PC-3 (cell line): ENCODE results near the gene NCS1. TPM values are rescaled to one million over a fixed set of nuclear protein-coding genes. Genes with fewer than 3 reads are reported as not detected.

Experiments
- ATAC-seq: fragments of 200-7000 bp; cut with Tn5 transposase; 2 replicates; pipeline ENCODE4 v1.9.1; 2020; ENCODE audit warnings: mild to moderate bottlenecking, moderate library complexity
- BruUV-seq: library from RNA; stranded (reverse); fragments of 400-500 nt; replicated peaks from 2 replicates; lab custom pipeline; 2021; lab: Mats Ljungman, UMichigan
- CTCF ChIA-PET: fragments of 300-600 bp; sonication (Branson Sonifier 250); formaldehyde crosslinking; loops from one replicate; lab custom pipeline; 2022; ENCODE audit warnings: antibody characterized with exemption; lab: Charles Lee
- POLR2A ChIA-PET: fragments of 300-600 bp; sonication (Branson Sonifier 250); formaldehyde crosslinking; loops from one replicate; lab custom pipeline; 2022; ENCODE audit warnings: antibody characterized with exemption; ENCODE audit not compliant: unreplicated experiment; lab: Charles Lee
- DNase-seq: peaks from one replicate; pipeline ENCODE4 v3.0.0-alpha.2; 2015
- H2AFZ ChIP-seq: fragments of 300-600 bp; sonication (generic); 2 replicates; pipeline ENCODE4 v1.6.0; 2016; ENCODE audit warnings: antibody characterized with exemption, low read length
- H3F3A ChIP-seq: fragments of 300-600 bp; sonication (generic); one replicate; pipeline ENCODE4 v1.6.0; 2017; ENCODE audit warnings: antibody characterized with exemption, low read length, control low read depth, mild to moderate bottlenecking; ENCODE audit not compliant: unreplicated experiment
- H3K27ac ChIP-seq: fragments of 300-600 bp; sonication (generic); 2 replicates; pipeline ENCODE4 v1.5.1; 2016; ENCODE audit warnings: mild to moderate bottlenecking, low read length
- H3K27me3 ChIP-seq: fragments of 300-600 bp; sonication (generic); 2 replicates; pipeline ENCODE4 v1.6.1; 2016; ENCODE audit warnings: low read length, mixed read lengths
- H3K36me3 ChIP-seq: fragments of 300-600 bp; sonication (generic); 2 replicates; pipeline ENCODE4 v1.6.1; 2016; ENCODE audit warnings: low read depth, mixed run types, low read length, mixed read lengths
- H3K4me1 ChIP-seq: fragments of 300-600 bp; sonication (generic); 2 replicates; pipeline ENCODE4 v1.5.1; 2016; ENCODE audit warnings: low read length; ENCODE audit not compliant: insufficient read depth
- H3K4me2 ChIP-seq: fragments of 300-600 bp; sonication (generic); 2 replicates; pipeline ENCODE4 v1.6.0; 2016; ENCODE audit warnings: low read length
- H3K4me3 ChIP-seq: fragments of 300-600 bp; sonication (generic); 2 replicates; pipeline ENCODE4 v1.5.1; 2016; ENCODE audit warnings: mild to moderate bottlenecking, low read length, mixed read lengths
- H3K79me2 ChIP-seq: fragments of 300-600 bp; sonication (generic); 2 replicates; pipeline ENCODE4 v1.6.1; 2017; ENCODE audit warnings: low read length, mixed read lengths
- H3K9ac ChIP-seq: fragments of 300-600 bp; sonication (generic); 2 replicates; pipeline ENCODE4 v1.6.0; 2016; ENCODE audit warnings: mild to moderate bottlenecking, low read length
- H3K9me2 ChIP-seq: fragments of 300-600 bp; sonication (generic); replicated peaks from 2 replicates; pipeline ENCODE4 v1.6.1; 2016; ENCODE audit warnings: mixed run types, low read length, mixed read lengths
- H3K9me3 ChIP-seq: fragments of 300-600 bp; sonication (generic); 2 replicates; pipeline ENCODE4 v1.6.1; 2016; ENCODE audit warnings: low read length, mixed read lengths
- H4K20me1 ChIP-seq: fragments of 300-600 bp; sonication (generic); 2 replicates; pipeline ENCODE4 v1.6.1; 2016; ENCODE audit warnings: low read length, mixed read lengths
- EZH2 ChIP-seq: fragments of 300-600 bp; sonication (generic); IDR thresholded peaks from one replicate; pipeline ENCODE4 v1.6.1; 2017; ENCODE audit warnings: antibody characterized with exemption, mild to moderate bottlenecking, low read length; ENCODE audit not compliant: unreplicated experiment
- EZH2phosphoT487 ChIP-seq: fragments of 300-600 bp; sonication (generic); IDR thresholded peaks from 2 replicates; pipeline ENCODE4 v1.6.1; 2018; ENCODE audit warnings: mild to moderate bottlenecking, antibody characterized with exemption, low read length, borderline replicate concordance
- intact Hi-C: fragments of 100-400 bp; cut with micrococcal nuclease; formaldehyde crosslinking; loops from 2 replicates; pipeline ENCODE4 v1.9.0; 2023
- total RNA-seq: library from RNA; depleted of rRNA; stranded (reverse); fragments of >200 nt; gene quantifications from 2 replicates; pipeline ENCODE4 v1.2.3, GENCODE V29; 2014
- TF ChIP-seq, protein P1 (sequence below): fragments of 300-600 bp; sonication (generic); conservative IDR thresholded peaks from 2 replicates; pipeline ENCODE4 v1.5.1; 2017; ENCODE audit warnings: antibody characterized with exemption, low read depth, mild to moderate bottlenecking, low read length

The NCS1 gene
- total RNA-seq, 1 experiment from 2014 or later = 14.0 TPM

DNA sequence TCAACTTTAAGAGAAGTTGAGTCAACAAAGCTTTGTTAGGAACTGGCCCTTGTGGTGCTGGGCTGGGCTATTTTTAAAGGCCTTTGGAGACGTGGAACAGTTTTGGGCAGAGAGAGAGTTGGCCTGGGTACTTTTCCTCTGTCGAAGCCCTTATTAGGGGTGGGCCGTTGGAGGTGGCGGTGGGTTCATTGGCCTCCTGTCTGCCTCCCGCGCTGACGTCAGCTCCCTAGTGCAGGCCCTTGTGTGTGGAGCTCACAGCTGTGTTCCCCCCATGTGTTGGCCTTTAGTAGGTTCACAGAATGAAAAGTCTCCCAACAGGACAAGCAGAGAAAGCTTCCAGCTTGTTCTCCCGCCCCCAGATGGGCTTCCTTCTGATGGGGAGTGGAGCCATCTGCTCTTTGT is 2.7 kb downstream of the NCS1 start:
- POLR2A ChIA-PET = interaction anchor here (0.6 kb wide), 1 partner anchor 1899 kb away, joined by 6 read pairs; the partner anchor contains the start of genes GOLGA2 and SWI5

DNA sequence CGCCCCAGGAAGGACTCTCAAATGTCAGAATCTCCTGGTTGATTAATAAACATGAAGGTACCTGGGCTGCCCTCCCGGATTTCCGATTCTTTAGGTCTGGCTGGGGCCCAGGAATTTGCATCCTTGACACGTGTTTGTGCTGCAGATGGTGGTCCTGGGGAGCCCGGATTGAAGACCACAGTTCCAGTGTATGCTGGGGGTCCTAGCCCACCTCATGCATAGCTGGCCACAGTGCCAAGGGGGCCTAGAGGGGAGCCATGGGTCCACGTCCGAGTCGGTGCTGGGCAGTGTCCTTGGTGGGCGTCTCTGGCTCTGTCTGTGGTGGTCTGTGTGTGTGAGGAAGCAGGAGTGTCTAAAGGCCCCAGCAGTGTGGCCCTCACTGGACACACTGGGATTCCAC is 3.2 kb downstream of the NCS1 start:
- DNase-seq = no peak
- no TSS peak for BruUV-seq
- no peaks in the 10 kb centered on the region for H3F3A ChIP-seq
- H3K9me2 ChIP-seq = no peaks in the 10 kb centered on the region
- no peak overlapping the region for H3K27ac ChIP-seq
- 0 out of 2 replicates have a peak, but pooled peaks cover 4% of the 10 kb centered on the region for H3K4me1 ChIP-seq
- peaks cover 54% of the 10 kb centered on the region for H3K79me2 ChIP-seq
- H3K4me2 ChIP-seq = no peak overlapping the region
- intact Hi-C loops = no loop called here
- H2AFZ ChIP-seq = no peak overlapping the region
- H3K4me3 ChIP-seq = no peak overlapping the region
- TF ChIP-seq EZH2 (no peak), EZH2phosphoT487 (no peak)
- TF ChIP-seq, protein P1, sequence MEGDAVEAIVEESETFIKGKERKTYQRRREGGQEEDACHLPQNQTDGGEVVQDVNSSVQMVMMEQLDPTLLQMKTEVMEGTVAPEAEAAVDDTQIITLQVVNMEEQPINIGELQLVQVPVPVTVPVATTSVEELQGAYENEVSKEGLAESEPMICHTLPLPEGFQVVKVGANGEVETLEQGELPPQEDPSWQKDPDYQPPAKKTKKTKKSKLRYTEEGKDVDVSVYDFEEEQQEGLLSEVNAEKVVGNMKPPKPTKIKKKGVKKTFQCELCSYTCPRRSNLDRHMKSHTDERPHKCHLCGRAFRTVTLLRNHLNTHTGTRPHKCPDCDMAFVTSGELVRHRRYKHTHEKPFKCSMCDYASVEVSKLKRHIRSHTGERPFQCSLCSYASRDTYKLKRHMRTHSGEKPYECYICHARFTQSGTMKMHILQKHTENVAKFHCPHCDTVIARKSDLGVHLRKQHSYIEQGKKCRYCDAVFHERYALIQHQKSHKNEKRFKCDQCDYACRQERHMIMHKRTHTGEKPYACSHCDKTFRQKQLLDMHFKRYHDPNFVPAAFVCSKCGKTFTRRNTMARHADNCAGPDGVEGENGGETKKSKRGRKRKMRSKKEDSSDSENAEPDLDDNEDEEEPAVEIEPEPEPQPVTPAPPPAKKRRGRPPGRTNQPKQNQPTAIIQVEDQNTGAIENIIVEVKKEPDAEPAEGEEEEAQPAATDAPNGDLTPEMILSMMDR = no peak
- ChIA-PET CTCF (no interaction called here), POLR2A (no interaction called here)
- peaks cover 7% of the 10 kb centered on the region; the same call in 1 of the 2 replicates for H4K20me1 ChIP-seq
- H3K9ac ChIP-seq = no peak overlapping the region
- no peaks in the 10 kb centered on the region for H3K27me3 ChIP-seq
- ATAC-seq = no peak
- no peaks in the 10 kb centered on the region for H3K36me3 ChIP-seq
- no peaks in the 10 kb centered on the region for H3K9me3 ChIP-seq

More for the DNA sequence above, 2.7 kb downstream of the NCS1 start:
- DNase-seq = no peak
- Histone ChIP-seq H2AFZ (no peak overlapping the region), H3K4me1 (0 out of 2 replicates have a peak, but pooled peaks cover 4% of the 10 kb centered on the region), H3K9me3 (no peaks in the 10 kb centered on the region), H3K79me2 (peaks cover 50% of the 10 kb centered on the region), H3K27ac (no peak overlapping the region), H3K27me3 (no peaks in the 10 kb centered on the region), H3F3A (no peaks in the 10 kb centered on the region), H3K36me3 (no peaks in the 10 kb centered on the region), H3K9me2 (no peaks in the 10 kb centered on the region), H3K4me3 (no peak overlapping the region), H4K20me1 (peaks cover 7% of the 10 kb centered on the region; the same call in 1 of the 2 replicates), H3K4me2 (no peak overlapping the region), H3K9ac (no peak overlapping the region)
- no TSS peak for BruUV-seq
- intact Hi-C loops = no loop called here
- CTCF ChIA-PET = no interaction called here
- TF ChIP-seq EZH2phosphoT487 (no peak), EZH2 (no peak)
- TF ChIP-seq, protein P1 = no peak
- ATAC-seq = no peak

- Histone ChIP-seq H3K9me2 (no peaks in the 10 kb centered on the region), H3K4me3 (no peak overlapping the region), H3K27me3 (no peaks in the 10 kb centered on the region), H3K4me2 (no peak overlapping the region), H3K9me3 (no peaks in the 10 kb centered on the region), H3F3A (no peaks in the 10 kb centered on the region), H3K27ac (no peak overlapping the region), H4K20me1 (peaks cover 7% of the 10 kb centered on the region; the same call in 1 of the 2 replicates), H3K36me3 (no peaks in the 10 kb centered on the region), H3K79me2 (peaks cover 66% of the 10 kb centered on the region), H3K9ac (no peak overlapping the region), H2AFZ (no peak overlapping the region), H3K4me1 (0 out of 2 replicates have a peak, but pooled peaks cover 4% of the 10 kb centered on the region)
- CTCF ChIA-PET = no interaction called here
- intact Hi-C loops = no loop called here
- POLR2A ChIA-PET = no interaction called here
- no TSS peak for BruUV-seq
- ATAC-seq (no peak), DNase-seq (no peak)
- TF ChIP-seq EZH2phosphoT487 = no peak
- TF ChIP-seq, protein P1 = no peak
- TF ChIP-seq EZH2 = no peak
Measured at GRCh38 chr9:130176760-130177159, 4.6 kb downstream of the NCS1 start.
